DMS 273 (cell line): Measurements from ENCODE around the gene VPREB1.
"Not testable (repeated sequence)": the region's sequence is repeated elsewhere in the genome, so short reads cannot be mapped to it uniquely, and the experiment has no call there.

Experiments used
- DNase-seq: peaks from one replicate; lab custom pipeline; 2025; ENCODE audit not compliant: unreplicated experiment; lab: John Stamatoyannopoulos, UW

The VPREB1 gene

DNA sequence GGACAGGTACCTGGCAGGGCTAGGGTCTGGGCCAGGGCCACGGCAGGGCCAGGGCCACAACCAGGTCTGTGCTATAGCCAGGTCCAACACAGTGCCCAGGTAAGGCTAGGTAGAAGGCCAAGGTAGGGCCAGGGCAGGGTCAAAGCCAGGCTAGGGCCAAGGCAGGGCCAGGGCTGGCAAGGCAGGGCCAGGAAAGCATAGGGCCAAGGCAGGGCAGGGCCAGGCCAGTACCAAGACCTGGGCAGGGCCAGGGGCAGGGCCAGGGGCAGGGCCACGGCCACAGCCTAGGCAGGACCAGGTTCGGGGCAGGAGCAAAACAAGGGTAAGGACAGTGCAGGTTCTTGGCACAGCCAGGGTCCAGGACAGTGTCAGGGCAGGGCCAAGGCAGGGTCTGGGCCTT is 48.1 kb downstream of the VPREB1 start:
- not testable (repeated sequence) for DNase-seq

DNA sequence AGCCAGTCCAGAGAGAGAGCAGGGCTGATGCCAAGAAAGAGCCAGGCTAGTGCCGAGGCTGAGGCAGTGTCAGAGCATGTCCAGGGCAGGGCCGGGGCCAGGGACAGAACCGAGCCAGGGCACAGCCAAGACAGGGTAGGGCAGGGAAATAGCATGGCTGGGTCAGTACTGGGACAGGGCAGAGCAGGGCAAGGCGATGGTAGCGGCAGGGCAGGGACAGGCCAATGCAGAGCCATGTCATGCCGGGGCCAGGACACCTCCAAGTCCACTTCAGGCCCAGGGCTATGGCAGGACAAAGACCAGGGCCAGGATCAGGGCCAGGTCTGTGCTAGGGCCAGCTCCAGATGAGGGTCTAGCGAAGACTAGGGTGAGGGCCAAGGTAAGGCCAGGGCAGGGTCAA is 48.9 kb downstream of the VPREB1 start:
- not testable (repeated sequence) for DNase-seq

DNA sequence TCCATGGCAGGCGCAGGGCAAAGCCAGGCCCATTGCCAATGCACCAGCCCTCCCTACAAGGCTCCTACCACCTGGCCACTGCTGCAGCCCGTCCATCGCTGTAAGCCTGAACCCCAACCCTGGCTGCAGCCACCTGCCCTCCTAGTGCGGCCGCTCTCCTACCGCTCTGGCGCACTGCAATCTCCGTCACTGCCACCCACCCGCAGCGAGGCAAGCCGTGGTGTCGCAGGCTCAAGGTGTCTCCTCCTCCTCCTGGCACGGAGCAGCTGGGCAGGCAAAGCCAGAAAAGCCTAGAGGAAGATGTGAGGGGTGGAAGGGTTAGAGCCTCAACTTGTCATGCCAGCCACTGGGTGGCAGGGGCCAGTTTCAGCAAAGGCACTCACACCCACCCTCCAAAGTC is 50.1 kb downstream of the VPREB1 start:
- DNase-seq: not testable (repeated sequence)
